ENCODE results near the gene RNF151.
"Not testable (repeated sequence)": the region's sequence is repeated elsewhere in the genome, so short reads cannot be mapped to it uniquely, and the experiment has no call there.

Gene RNF151

DNA sequence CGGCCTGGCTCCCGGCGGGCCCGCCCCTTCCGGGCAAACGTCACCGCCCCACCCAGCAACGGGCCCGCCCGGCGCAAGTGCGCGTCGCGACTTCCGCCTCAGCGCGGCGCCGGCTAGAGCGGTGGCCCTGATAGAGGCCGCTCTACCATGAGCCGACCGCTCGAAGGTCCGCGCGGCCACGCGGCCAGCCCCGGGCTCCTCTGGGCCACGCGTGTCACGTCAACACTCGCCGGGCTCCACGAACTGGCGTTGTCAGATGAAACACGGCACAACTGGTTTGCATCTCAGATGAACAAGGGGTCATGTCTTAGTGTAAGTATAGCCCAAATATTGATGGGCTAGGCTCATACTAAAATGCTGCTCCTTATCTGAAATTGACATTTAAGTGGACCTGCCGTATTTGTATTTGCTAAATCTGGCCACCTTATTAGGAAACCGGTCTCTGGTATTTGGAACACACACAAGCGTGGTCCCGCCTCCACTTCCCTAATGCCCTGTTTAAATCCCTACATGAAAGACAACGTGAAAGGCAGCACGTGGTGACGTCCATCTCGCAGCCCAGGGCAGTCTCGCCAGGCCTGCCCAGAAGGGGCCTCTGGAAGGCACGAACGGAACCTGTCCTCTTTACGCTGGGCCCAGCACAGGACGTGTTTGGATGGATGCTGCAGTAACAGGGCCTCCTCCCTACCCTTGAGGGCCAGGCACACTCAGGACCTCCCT lies 43.3 kb downstream of the RNF151 start, which contains the start of gene ZNF598:
TSS of gene ZNF598 (minus strand) at position 31 of the 720 bp plus-strand sequence.
- peak; percentile 75 for DNase-seq

GRCh38 chr16:2011726-2012125 lies 45.1 kb downstream of the RNF151 start:
- DNase-seq = not testable (repeated sequence)

DNA sequence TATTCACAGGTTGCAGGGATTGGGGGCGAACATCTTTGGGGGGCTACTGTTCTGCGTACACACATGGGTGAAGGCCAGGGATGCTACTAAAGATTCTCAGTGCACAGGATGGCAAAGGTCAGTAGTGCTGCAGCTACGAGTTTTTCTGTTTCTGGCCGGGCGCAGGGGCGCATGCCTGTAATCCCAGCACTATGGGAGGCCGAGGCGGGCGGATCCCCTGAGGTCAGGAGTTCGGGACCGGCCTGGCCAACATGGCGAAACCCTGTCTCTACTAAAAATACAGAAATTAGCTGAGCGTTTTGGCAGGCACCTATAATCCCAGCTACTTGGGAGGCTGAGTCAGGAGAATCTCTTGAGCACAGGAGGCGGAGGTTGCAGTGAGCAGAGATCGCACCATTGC lies 46.9 kb downstream of the RNF151 start:
- no peak for DNase-seq

- DNase-seq = no peak
Observed at GRCh38 chr16:2015117-2015946, 48.7 kb downstream of the RNF151 start.

- no peak for DNase-seq
Observed at GRCh38 chr16:2015947-2016208, 49.2 kb downstream of the RNF151 start.

DNA sequence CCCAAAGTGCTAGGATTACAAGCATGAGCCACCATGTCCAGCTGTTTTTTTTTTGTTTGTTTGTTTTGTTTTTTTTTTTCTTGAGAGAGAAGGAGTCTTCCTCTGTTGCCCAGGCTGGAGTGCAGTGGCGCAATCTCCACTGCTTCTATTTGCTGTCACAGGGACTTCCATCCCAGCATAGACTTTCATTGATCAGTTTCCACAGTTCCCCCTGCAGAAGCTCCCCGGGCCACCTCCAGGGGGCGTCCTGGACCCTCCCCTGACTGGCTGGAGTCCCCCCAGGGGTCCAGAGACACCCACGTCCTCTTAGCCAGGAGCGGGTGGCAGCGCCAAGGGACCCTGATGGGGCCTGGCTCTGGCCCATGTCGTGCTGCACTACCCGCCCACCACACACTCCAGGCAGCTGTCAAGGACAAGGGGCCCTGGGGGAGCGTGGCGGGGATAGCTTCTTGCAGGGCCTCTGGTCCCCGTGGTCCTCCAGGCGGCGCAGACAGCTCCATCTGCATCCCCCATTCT lies 49.8 kb downstream of the RNF151 start:
- DNase-seq = no peak
